Glutamatergic neuron (in vitro differentiated cells): ENCODE results near the gene CAMK2A. TPM values are rescaled to one million over a fixed set of nuclear protein-coding genes. Genes with fewer than 3 reads are reported as not detected.

ENCODE experiments used
- DNase-seq: peaks from one replicate; pipeline ENCODE4 v3.0.0; 2022
- H3K27ac Mint-ChIP-seq: one replicate; pipeline ENCODE4 v1.8.0; 2020; ENCODE audit warnings: mild to moderate bottlenecking, mixed read lengths, inconsistent platforms; ENCODE audit not compliant: unreplicated experiment
- H3K27me3 Mint-ChIP-seq: one replicate; pipeline ENCODE4 v1.8.0; 2020; ENCODE audit warnings: mild to moderate bottlenecking, moderate library complexity, mixed read lengths, inconsistent platforms; ENCODE audit not compliant: unreplicated experiment
- H3K36me3 Mint-ChIP-seq: one replicate; pipeline ENCODE4 v1.8.0; 2020; ENCODE audit warnings: mild to moderate bottlenecking, mixed read lengths, inconsistent platforms; ENCODE audit not compliant: unreplicated experiment
- H3K4me1 Mint-ChIP-seq: one replicate; pipeline ENCODE4 v1.8.0; 2020; ENCODE audit warnings: mild to moderate bottlenecking, low read depth, mixed read lengths, inconsistent platforms; ENCODE audit not compliant: unreplicated experiment
- H3K4me3 Mint-ChIP-seq: one replicate; pipeline ENCODE4 v1.8.0; 2020; ENCODE audit warnings: mild to moderate bottlenecking, mixed read lengths, inconsistent platforms; ENCODE audit not compliant: unreplicated experiment
- H3K9me3 Mint-ChIP-seq: one replicate; pipeline ENCODE4 v1.8.0; 2020; ENCODE audit warnings: mild to moderate bottlenecking, moderate library complexity, mixed read lengths, inconsistent platforms; ENCODE audit not compliant: unreplicated experiment
- CTCF ChIP-seq: fragments of 200-600 bp; sonication (generic); IDR thresholded peaks from one replicate; pipeline ENCODE4 v1.5.0; 2021; ENCODE audit not compliant: partially characterized antibody, unreplicated experiment
- total RNA-seq: library from RNA; stranded (reverse); fragmentation: NEBNext Ultra II Directional; extraction: Animal tissue kit (Norgen Biotek cat#: 25700); gene quantifications from one replicate; pipeline ENCODE4 v1.2.1, GENCODE V29; 2021; ENCODE audit not compliant: unreplicated experiment

The CAMK2A gene
- total RNA-seq, 1 donor from 2014 or later = 1.1 TPM

GRCh38 chr5:150278046-150278730, 11.4 kb downstream of the CAMK2A start:
- no peak overlapping the region for H3K4me3 Mint-ChIP-seq

DNA sequence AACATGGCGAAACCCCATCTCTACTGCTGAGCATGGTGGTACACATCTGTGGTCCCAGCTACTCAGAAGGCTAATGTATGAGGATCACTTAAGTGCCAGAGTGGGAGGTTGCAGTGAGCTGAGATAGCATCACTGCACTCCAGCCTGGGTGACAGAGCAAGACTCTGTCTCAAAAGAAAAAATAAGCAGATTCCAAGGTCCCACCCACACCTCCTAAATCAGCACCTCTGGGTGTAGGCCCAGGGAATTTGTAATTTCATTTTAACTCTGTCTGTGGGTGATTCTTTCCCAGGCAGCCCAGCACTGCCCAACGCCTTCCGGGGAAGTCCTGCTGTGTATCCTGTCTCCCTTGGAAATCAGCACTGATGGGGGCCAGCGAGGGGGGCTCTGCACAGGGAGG, 12.5 kb downstream of the CAMK2A start:
- H3K27ac Mint-ChIP-seq = no peak overlapping the region
- DNase-seq = no peak
- no peaks in the 10 kb centered on the region for H3K36me3 Mint-ChIP-seq
- peaks cover 13% of the 10 kb centered on the region for H3K4me1 Mint-ChIP-seq
- H3K4me3 Mint-ChIP-seq = no peak overlapping the region
- TF ChIP-seq CTCF = no peak
- peaks cover 6% of the 10 kb centered on the region for H3K27me3 Mint-ChIP-seq
- H3K9me3 Mint-ChIP-seq = peaks cover 11% of the 10 kb centered on the region

More at GRCh38 chr5:150278046-150278730, 11.4 kb downstream of the CAMK2A start:
- H3K9me3 Mint-ChIP-seq = peaks cover 6% of the 10 kb centered on the region
- no peak overlapping the region for H3K27ac Mint-ChIP-seq
- DNase-seq = no peak
- TF ChIP-seq CTCF = no peak
- H3K36me3 Mint-ChIP-seq = no peaks in the 10 kb centered on the region
- H3K4me1 Mint-ChIP-seq = peaks cover 7% of the 10 kb centered on the region
- peaks cover 2% of the 10 kb centered on the region for H3K27me3 Mint-ChIP-seq

DNA sequence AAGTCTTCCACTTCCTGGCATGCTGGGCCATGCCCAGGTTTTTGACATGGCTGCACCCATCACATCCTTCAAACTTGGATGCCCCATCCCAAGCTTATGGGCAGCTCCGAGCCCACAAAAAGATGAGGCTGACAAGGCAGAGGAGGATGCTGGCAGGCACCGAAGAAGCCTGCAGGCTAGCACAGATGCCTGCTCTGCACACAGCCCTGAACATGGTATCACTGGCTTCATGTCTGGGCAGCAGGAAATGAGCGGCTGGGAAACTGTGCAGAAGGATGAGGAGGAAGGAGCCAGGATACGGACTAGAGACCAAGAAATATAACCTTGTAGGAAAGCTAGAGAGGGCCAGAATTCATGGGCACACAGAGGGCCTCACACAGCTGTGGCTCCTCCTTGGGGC, 14.8 kb downstream of the CAMK2A start:
- Mint-ChIP-seq H3K4me3 (no peak overlapping the region), H3K4me1 (peaks cover 11% of the 10 kb centered on the region)

DNA sequence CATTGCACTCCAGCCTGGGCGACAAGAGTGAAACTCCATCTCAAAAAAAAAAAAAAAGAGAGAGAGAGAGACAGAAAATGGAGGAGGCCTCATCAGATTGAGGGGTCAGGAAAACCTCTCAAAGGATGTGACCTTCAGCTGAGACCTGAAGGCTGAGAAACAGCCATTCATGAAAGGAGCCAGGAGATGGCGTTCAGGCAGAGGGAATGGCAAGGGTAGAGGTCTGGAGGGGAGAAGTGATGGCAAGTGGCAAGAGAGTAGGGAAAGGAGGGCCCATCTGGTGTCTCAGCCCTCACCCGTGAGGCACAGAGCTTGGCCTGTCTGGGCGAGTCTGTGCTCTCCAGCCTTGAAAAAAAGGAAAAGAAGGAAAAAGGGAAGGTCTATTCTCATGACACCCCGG, 17.0 kb downstream of the CAMK2A start:
- H3K27ac Mint-ChIP-seq = peak overlapping the region; percentile 49
- peak; percentile 65 for DNase-seq
- H3K4me3 Mint-ChIP-seq = peak overlapping the region; percentile 46
- no peaks in the 10 kb centered on the region for H3K36me3 Mint-ChIP-seq
- H3K4me1 Mint-ChIP-seq = peaks cover 16% of the 10 kb centered on the region
- TF ChIP-seq CTCF = no peak
- H3K9me3 Mint-ChIP-seq = peaks cover 8% of the 10 kb centered on the region
- H3K27me3 Mint-ChIP-seq = peaks cover 4% of the 10 kb centered on the region

More for the DNA sequence above, 14.8 kb downstream of the CAMK2A start:
- Mint-ChIP-seq H3K36me3 (no peaks in the 10 kb centered on the region), H3K9me3 (peaks cover 9% of the 10 kb centered on the region), H3K27ac (no peak overlapping the region), H3K27me3 (peaks cover 4% of the 10 kb centered on the region)
- no peak for DNase-seq
- no peak for TF ChIP-seq CTCF

DNA sequence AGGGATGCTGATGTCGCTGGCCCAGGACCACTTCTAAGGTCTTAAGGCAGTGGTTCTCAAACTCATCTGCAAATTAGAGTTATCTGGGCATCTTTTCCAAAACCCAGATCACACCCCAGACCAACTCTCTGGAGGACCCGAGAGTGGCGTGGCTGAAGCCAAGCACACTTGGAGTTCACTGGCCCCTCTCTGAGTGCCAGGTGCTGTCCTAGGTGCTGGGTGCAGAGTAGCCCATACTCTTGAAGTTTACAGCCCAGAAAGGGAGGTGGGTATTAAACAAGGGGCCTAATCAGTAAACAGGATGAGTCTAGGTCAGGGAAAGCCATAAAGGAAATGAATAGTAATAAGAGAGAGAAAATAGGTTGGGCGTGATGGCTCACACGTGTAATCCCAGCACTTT, 17.6 kb downstream of the CAMK2A start:
- DNase-seq = no peak
- Mint-ChIP-seq H3K36me3 (no peaks in the 10 kb centered on the region), H3K27ac (peak overlapping the region; percentile 38), H3K27me3 (peaks cover 4% of the 10 kb centered on the region), H3K4me3 (no peak overlapping the region), H3K4me1 (peaks cover 16% of the 10 kb centered on the region), H3K9me3 (peaks cover 8% of the 10 kb centered on the region)
- no peak for TF ChIP-seq CTCF
